ENCODE results near the gene PRSS1.

DNA sequence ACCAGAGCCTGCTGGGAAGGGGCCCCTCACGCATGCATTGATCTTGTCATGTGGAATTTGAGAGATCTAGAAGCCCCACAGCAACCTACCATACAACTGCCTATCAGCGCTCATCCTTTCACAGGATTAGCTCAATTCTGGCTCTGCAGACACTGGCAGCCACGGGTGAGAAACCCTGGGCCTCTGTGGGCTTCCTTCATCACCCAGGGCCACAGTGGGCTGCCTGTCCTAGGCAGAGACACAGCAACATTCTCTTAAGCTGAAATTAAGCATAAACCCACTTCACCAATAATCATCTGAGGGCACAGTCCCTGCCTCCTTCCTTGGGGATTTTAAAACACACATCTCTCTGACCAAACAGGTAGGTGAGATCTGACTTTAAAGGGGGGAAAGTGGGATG lies 18.2 kb downstream of the PRSS1 start:
- TF ChIP-seq CTCF (IDR thresholded peaks at IDR 0.05) (no peak), POLR2AphosphoS5 (IDR thresholded peaks at IDR 0.05) (no peak), POLR2A (IDR thresholded peaks at IDR 0.05) (no peak), EP300 (IDR thresholded peaks at IDR 0.05) (no peak)
